Tibial nerve (tissue), 4 donors: Measurements from ENCODE around the gene RHOH. TPM values are rescaled to one million over a fixed set of nuclear protein-coding genes. Genes with fewer than 3 reads are reported as not detected.

Experiments used
- DNase-seq, 2 donors: peaks; one replicate each; pipeline ENCODE4 v3.0.0-alpha.2; 2019; ENCODE audit warnings: low spot score in 2 of 2
- H3K27ac ChIP-seq, 4 donors: fragments of 200-600 bp; sonication (generic) in 3 of 4; one replicate each; pipeline ENCODE4 v1.5.1; 2017 to 2019; ENCODE audit warnings: mild to moderate bottlenecking in 1 of 4
- H3K27me3 ChIP-seq, 2 donors: fragments of 200-600 bp; sonication (generic) in 1 of 2; one replicate each; pipeline versions ENCODE4 v1.5.1 to v1.6.0; 2017 to 2019
- H3K36me3 ChIP-seq, 3 donors: fragments of 200-600 bp; sonication (generic); one replicate each; pipeline ENCODE4 v1.5.1; 2018 to 2019
- H3K4me1 ChIP-seq, 4 donors: fragments of 200-600 bp; sonication (generic) in 3 of 4; one replicate each; pipeline ENCODE4 v1.5.1; 2017 to 2019
- H3K4me3 ChIP-seq, 4 donors: fragments of 200-600 bp; sonication (generic) in 3 of 4; one replicate each; pipeline ENCODE4 v1.5.1; 2017 to 2019; ENCODE audit warnings: mild to moderate bottlenecking in 1 of 4, moderate library complexity in 1 of 4
- H3K9me3 ChIP-seq, 4 donors: fragments of 200-600 bp; sonication (generic) in 3 of 4; one replicate each; pipeline ENCODE4 v1.5.1; 2017 to 2019
- EP300 ChIP-seq, 2 donors: sonication (generic); formaldehyde crosslinking; IDR thresholded peaks; one replicate each; pipeline ENCODE4 v1.6.1; 2017; ENCODE audit warnings: antibody characterized with exemption in 2 of 2, mild to moderate bottlenecking in 1 of 2
- POLR2A ChIP-seq, 2 donors: fragments of 450-650 bp; IDR thresholded peaks; one replicate each; pipeline ENCODE4 v1.6.1; 2017; ENCODE audit warnings: antibody characterized with exemption in 2 of 2, mild to moderate bottlenecking in 2 of 2, moderate library complexity in 2 of 2
- WGBS, 2 donors: methylation state at CpG; one replicate each; pipeline ENCODE4 v1.1.5; 2018; 5-methylcytosine and 5-hydroxymethylcytosine counted together
- total RNA-seq, 4 donors: library from RNA; depleted of rRNA; stranded (reverse); fragments of >200 nt; gene quantifications; one replicate each; pipeline ENCODE4 v1.1.0, GENCODE V29; 2016
- TF ChIP-seq, protein P1 (sequence below), 5 experiments: fragments of 200-600 bp in 3 of 5; fragments of 450-650 bp in 2 of 5; sonication (generic) in 3 of 5; IDR thresholded peaks; one replicate each; pipeline ENCODE4 v1.5.1; 2016 to 2019; ENCODE audit warnings: antibody characterized with exemption in 5 of 5, mild to moderate bottlenecking in 3 of 5, moderate library complexity in 2 of 5

The RHOH gene
- total RNA-seq, 4 donors from 2014 or later: 0.30 to 2.2 (median 1.0) TPM

DNA sequence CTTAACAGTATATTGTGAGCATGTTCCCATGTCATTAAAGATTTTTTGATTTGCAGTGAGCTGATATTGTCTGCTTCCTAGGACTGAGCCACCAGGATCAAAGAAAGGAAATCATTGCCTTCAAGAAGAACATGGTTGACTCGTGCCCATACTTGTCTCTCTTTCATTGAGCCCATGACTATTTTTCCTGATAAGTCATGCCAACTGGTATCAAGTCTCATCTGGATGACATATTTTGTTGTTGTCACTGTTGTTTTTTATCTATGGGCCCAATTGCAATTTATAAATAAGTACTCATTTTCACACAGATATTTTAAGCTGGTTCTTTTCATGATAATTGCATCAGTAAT, 10.2 kb upstream of the RHOH start:
- 96 to 97% methylated on average over 1 of the region's 1 CpG for WGBS, 2 donors
- H3K9me3 ChIP-seq: no peaks in the 10 kb centered on the region
- no peaks in the 10 kb centered on the region for H3K36me3 ChIP-seq
- H3K27me3 ChIP-seq: no peaks in the 10 kb centered on the region
- H3K27ac ChIP-seq: peak overlapping the region in 1 of 4 donors; percentile 37
- DNase-seq: no peak
- no peaks in the 10 kb centered on the region for H3K4me1 ChIP-seq
- no peak for TF ChIP-seq EP300 (IDR thresholded peaks at IDR 0.05)
- TF ChIP-seq, protein P1, sequence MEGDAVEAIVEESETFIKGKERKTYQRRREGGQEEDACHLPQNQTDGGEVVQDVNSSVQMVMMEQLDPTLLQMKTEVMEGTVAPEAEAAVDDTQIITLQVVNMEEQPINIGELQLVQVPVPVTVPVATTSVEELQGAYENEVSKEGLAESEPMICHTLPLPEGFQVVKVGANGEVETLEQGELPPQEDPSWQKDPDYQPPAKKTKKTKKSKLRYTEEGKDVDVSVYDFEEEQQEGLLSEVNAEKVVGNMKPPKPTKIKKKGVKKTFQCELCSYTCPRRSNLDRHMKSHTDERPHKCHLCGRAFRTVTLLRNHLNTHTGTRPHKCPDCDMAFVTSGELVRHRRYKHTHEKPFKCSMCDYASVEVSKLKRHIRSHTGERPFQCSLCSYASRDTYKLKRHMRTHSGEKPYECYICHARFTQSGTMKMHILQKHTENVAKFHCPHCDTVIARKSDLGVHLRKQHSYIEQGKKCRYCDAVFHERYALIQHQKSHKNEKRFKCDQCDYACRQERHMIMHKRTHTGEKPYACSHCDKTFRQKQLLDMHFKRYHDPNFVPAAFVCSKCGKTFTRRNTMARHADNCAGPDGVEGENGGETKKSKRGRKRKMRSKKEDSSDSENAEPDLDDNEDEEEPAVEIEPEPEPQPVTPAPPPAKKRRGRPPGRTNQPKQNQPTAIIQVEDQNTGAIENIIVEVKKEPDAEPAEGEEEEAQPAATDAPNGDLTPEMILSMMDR (IDR thresholded peaks at IDR 0.05): no peak
- no peak for TF ChIP-seq POLR2A (IDR thresholded peaks at IDR 0.05)
- H3K4me3 ChIP-seq: no peak overlapping the region

DNA sequence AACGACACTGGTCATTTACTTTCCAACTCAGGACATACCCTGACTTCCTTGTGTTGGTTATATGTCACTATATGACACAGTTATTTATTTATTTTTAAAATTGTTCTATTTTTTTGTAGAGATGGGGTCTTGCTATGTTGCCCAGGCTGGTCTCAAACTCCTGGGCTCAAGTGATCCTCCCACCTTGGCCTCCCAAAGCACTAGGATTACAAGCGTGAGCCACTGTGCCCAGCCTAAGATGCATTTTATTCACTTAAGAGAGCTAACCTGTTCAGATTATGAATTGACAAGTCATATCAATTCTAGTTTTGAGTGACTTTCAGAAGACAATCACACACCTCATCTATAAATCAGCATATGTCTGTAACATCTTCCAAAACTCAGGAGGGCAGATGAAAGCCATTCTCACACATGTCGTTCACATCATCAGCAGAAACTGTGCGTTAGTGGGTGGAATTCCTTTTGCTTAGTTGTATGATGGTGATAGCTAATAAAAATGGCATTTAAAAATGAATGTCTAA, 9.4 kb upstream of the RHOH start:
- Histone ChIP-seq H3K4me1 (no peaks in the 10 kb centered on the region), H3K27me3 (no peaks in the 10 kb centered on the region), H3K27ac (no peak overlapping the region), H3K36me3 (no peaks in the 10 kb centered on the region), H3K4me3 (no peak overlapping the region), H3K9me3 (no peaks in the 10 kb centered on the region)
- DNase-seq: no peak
- 77 to 81% methylated on average over 4 of the region's 4 CpGs for WGBS, 2 donors
- no peak for TF ChIP-seq POLR2A (IDR thresholded peaks at IDR 0.05)
- TF ChIP-seq, protein P1 (IDR thresholded peaks at IDR 0.05): no peak
- no peak for TF ChIP-seq EP300 (IDR thresholded peaks at IDR 0.05)

DNA sequence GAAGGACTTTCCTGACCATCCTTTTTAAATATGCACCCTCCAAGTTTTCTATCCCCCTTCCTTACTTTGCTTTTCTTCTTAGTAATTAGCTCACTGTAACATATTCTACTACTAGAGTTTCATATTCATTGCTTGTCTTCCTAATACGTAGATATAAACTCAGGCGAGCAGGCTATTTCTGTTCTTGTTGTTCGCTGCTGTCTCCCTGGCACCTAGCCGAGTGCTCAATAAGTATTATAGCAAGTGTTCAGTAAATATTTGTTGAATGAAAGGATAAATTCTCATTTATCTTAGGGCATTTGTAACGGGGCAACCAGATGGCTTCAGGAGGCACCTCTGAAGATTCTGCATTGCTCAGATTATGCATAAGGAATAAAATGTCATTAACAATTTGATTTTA, 6.8 kb upstream of the RHOH start:
- no peaks in the 10 kb centered on the region for H3K27me3 ChIP-seq
- no peak for TF ChIP-seq EP300 (IDR thresholded peaks at IDR 0.05)
- no peak for TF ChIP-seq POLR2A (IDR thresholded peaks at IDR 0.05)
- TF ChIP-seq, protein P1 (IDR thresholded peaks at IDR 0.05): no peak
- H3K36me3 ChIP-seq: no peaks in the 10 kb centered on the region
- H3K9me3 ChIP-seq: no peaks in the 10 kb centered on the region
- H3K4me3 ChIP-seq: no peak overlapping the region
- H3K27ac ChIP-seq: no peak overlapping the region
- no peak for DNase-seq
- no peaks in the 10 kb centered on the region for H3K4me1 ChIP-seq
- WGBS, 2 donors: 76 to 79% methylated on average over 5 of the region's 5 CpGs

DNA sequence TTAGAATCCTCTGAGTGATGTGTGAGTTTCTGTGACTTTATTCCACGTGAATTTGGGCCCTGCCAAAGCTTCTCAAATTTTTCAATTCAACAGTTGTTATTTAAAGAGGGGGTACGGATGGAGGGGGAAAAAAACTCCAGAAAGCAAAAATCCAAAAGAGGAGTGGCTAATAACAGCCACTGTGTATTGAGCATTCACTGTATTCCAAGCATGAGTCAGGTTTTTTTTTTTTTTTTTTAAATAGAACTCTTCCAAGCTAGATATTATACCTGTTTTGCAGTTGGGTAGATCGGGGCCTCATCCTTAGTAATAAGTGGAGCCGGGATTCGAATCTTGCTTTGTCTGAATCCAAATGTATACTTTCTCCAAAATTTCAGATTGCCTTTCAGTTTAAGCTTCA, 6.4 kb upstream of the RHOH start:
- no peak overlapping the region for H3K4me3 ChIP-seq
- H3K27me3 ChIP-seq: no peaks in the 10 kb centered on the region
- H3K9me3 ChIP-seq: no peaks in the 10 kb centered on the region
- TF ChIP-seq EP300 (IDR thresholded peaks at IDR 0.05) (no peak), POLR2A (IDR thresholded peaks at IDR 0.05) (no peak)
- TF ChIP-seq, protein P1 (IDR thresholded peaks at IDR 0.05): no peak
- no peaks in the 10 kb centered on the region for H3K36me3 ChIP-seq
- no peaks in the 10 kb centered on the region for H3K4me1 ChIP-seq
- DNase-seq: no peak
- H3K27ac ChIP-seq: no peak overlapping the region
- WGBS, 2 donors: 77 to 78% methylated on average over 5 of the region's 5 CpGs

DNA sequence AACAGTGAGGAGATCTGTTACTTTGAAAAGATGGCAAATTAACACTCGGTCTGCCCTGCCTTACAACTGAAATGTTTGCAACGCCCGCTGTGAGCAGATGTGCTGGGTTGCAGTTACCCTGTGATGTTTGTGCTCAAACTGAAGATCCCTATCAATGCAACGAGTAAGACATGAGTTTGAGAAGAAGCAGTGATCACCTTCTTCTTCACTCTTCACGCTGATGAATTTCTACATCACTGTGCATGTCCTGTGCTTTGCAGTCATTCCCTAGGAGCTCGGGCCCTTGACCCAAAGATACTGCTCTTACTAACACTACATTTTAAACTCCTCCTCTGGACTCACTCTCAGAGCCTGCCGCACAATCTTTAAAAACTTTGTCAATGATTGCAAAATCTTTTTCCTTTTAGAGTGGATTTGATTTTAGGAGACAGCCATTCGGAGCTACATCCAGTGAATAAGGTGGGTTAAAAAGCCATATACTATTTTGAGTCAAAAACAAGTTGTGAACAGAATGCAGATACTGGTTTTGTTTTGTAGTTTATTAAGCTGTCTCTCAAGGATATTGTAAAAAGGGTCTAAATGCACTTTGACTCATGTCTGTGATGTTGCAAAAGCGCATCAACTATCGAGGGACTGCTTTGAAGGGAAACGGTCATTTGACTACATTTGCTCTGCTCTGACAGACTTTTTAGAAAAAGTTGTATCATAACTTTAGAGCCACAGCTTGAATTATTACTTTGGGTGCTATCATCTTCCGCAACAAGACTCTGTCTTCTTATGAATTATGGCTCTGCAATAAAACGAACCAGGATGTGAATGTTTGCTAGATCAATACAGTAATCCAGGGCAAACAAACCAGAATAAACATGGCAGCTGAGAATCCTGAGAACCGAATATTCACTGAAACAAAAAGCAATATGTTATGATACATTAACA, 5.7 kb upstream of the RHOH start:
- TF ChIP-seq, protein P1 (IDR thresholded peaks at IDR 0.05): no peak
- peak overlapping the region in 1 of 4 donors; percentile 22 for H3K27ac ChIP-seq
- no peaks in the 10 kb centered on the region for H3K9me3 ChIP-seq
- H3K4me3 ChIP-seq: no peak overlapping the region
- H3K36me3 ChIP-seq: no peaks in the 10 kb centered on the region
- 60 to 62% methylated on average over 14 of the region's 14 CpGs for WGBS, 2 donors
- no peak for DNase-seq
- H3K4me1 ChIP-seq: no peaks in the 10 kb centered on the region
- H3K27me3 ChIP-seq: no peaks in the 10 kb centered on the region
